Stomach smooth muscle (tissue), 2 donors: ENCODE results near the gene SH3RF1.

Experiments
- H3K27ac ChIP-seq: one replicate; pipeline ENCODE4 v1.7.0; 2013; ENCODE audit warnings: mild to moderate bottlenecking, low read length, inconsistent platforms
- H3K27me3 ChIP-seq, 2 donors: one replicate each; pipeline ENCODE4 v1.7.0; 2013; ENCODE audit warnings: low read length in 2 of 2; ENCODE audit not compliant: insufficient read depth in 2 of 2, control insufficient read depth in 1 of 2
- H3K36me3 ChIP-seq, 2 donors: one replicate each; pipeline ENCODE4 v1.7.0; 2013; ENCODE audit warnings: low read length in 2 of 2; ENCODE audit not compliant: control insufficient read depth in 2 of 2, insufficient read depth in 2 of 2
- H3K4me1 ChIP-seq: one replicate; pipeline ENCODE4 v1.7.0; 2013; ENCODE audit warnings: low read length; ENCODE audit not compliant: control insufficient read depth, insufficient read depth
- H3K4me3 ChIP-seq, 2 donors: one replicate each; pipeline ENCODE4 v1.7.0; 2013; ENCODE audit warnings: low read length in 2 of 2
- H3K9ac ChIP-seq, 2 donors: one replicate each; pipeline ENCODE4 v1.7.0; 2013; ENCODE audit warnings: low read length in 2 of 2, mild to moderate bottlenecking in 1 of 2
- H3K9me3 ChIP-seq, 2 donors: one replicate each; pipeline ENCODE4 v1.7.0; 2013; ENCODE audit warnings: low read length in 2 of 2; ENCODE audit not compliant: control insufficient read depth in 2 of 2
- donor health status: healthy.
- donor health status: Pancreatic carcinoma.

SH3RF1 gene

DNA sequence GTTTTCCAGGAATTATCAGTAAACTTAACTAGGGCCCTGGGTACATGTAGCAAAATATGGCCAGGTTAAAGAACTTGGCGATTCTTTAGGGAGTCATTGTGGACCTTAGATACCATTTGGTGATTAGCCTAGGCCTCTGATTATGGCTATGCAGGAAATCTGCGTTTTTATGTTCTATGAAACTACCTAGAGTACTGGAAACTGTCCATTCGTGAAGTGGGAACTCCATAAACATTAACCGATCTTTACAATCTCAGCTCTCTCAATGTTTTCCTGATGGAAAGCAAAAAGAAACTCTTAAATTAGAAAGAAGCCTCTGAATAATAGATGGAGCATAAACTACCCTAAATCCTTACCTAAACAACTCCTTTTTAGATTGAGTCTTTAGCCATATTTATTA, 121.9 kb downstream of the SH3RF1 start:
- no peak overlapping the region for H3K4me3 ChIP-seq
- no peaks in the 10 kb centered on the region for H3K27me3 ChIP-seq

DNA sequence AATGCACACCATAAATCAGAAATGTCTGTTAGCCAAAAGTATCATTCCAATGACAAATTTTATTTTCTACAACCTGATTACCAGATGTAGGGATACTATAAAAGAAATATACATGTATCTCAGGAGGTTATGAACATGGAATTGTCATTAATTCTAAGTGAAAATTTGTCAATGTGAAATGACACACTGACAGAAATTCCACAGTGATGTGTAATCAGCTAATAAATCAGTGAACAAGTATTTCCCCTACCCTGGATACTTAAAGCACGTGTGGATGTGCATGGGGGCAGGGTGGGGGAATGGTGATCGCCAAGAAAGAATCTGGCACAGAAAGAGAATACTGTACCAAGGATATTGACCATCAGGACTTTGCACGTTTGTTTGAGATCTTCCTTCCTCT, 123.6 kb downstream of the SH3RF1 start:
- H3K36me3 ChIP-seq, result no peaks in the 10 kb centered on the region
- H3K9me3 ChIP-seq, result no peaks in the 10 kb centered on the region
- H3K9ac ChIP-seq, result no peak overlapping the region
- no peak overlapping the region for H3K4me3 ChIP-seq
- no peaks in the 10 kb centered on the region for H3K27me3 ChIP-seq
- no peaks in the 10 kb centered on the region for H3K4me1 ChIP-seq
- no peak overlapping the region for H3K27ac ChIP-seq

More for the DNA sequence above, 121.9 kb downstream of the SH3RF1 start:
- Histone ChIP-seq H3K4me1 (no peaks in the 10 kb centered on the region), H3K9ac (no peak overlapping the region), H3K9me3 (no peaks in the 10 kb centered on the region), H3K36me3 (no peaks in the 10 kb centered on the region), H3K27ac (no peak overlapping the region)

DNA sequence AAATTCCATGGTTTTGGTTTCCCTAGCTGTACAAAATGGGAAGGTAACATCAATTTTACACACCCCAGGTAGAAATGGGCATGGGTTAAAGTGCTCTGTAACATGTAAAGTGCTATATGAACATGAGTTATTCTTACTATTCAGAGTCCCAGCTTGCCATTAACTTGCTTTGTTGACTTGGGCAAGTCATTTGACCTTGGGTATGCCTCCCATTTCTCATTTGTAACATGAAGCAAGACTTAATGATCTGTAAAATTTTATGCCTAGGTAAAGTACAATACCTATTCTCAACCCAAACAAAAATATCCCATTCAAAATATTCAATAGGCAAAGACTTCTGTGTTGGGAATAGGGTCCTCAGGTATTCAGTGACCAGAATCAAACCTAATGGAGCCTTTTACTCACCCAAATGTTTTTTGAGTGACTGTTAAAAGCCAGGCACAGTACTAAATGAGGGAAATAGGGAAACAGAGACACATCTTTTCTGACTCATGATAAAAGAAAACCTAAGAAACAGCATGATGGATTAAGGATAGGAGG, 126.6 kb downstream of the SH3RF1 start:
- no peak overlapping the region for H3K4me3 ChIP-seq
- no peaks in the 10 kb centered on the region for H3K36me3 ChIP-seq
- no peak overlapping the region for H3K27ac ChIP-seq
- no peak overlapping the region for H3K9ac ChIP-seq
- H3K27me3 ChIP-seq, result no peaks in the 10 kb centered on the region
- no peaks in the 10 kb centered on the region for H3K9me3 ChIP-seq
- no peaks in the 10 kb centered on the region for H3K4me1 ChIP-seq

DNA sequence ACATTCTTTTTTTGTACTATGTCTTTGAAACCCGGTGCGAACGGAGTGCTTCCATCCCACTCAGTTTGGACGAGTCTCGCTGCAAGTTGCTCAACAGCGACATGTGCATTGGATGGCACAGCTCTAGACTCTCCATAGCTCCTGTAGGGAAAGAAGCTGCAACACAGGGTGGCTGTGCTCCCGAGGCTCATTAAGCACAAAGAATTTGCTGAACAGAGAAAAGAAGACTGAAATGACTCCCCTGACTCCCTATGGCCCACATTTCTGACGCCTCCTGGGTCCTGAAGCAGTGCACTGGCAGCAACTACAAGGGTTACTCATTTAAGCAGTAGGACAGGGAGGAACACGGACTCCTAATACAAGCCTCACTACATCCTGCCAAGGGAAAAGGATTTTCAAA, 127.4 kb downstream of the SH3RF1 start:
- no peak overlapping the region for H3K4me3 ChIP-seq
- H3K27me3 ChIP-seq, result no peaks in the 10 kb centered on the region
- H3K27ac ChIP-seq, result no peak overlapping the region
- no peak overlapping the region for H3K9ac ChIP-seq
- no peaks in the 10 kb centered on the region for H3K9me3 ChIP-seq
- no peaks in the 10 kb centered on the region for H3K4me1 ChIP-seq
- no peaks in the 10 kb centered on the region for H3K36me3 ChIP-seq

DNA sequence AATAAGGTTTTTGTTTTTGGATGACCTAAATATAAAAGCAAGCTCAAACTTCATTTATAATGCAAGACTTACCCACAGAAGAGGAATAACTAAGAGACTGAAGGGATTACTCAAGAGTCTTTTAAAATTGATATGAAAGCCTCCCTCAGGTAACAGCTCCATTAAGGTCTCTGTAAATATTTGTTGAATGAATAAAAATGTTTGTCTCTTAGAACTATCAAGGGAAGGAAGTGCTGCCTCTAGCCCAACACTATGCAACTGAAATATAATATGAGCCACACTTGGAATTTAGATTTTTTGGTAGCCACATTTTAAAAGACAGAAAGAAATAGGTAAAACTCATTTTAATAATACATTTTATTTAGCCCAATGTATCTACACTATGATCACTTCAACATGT, 127.8 kb downstream of the SH3RF1 start:
- Histone ChIP-seq H3K36me3 (no peaks in the 10 kb centered on the region), H3K27ac (no peak overlapping the region), H3K4me1 (no peaks in the 10 kb centered on the region), H3K27me3 (no peaks in the 10 kb centered on the region), H3K9me3 (no peaks in the 10 kb centered on the region), H3K9ac (no peak overlapping the region), H3K4me3 (no peak overlapping the region)

DNA sequence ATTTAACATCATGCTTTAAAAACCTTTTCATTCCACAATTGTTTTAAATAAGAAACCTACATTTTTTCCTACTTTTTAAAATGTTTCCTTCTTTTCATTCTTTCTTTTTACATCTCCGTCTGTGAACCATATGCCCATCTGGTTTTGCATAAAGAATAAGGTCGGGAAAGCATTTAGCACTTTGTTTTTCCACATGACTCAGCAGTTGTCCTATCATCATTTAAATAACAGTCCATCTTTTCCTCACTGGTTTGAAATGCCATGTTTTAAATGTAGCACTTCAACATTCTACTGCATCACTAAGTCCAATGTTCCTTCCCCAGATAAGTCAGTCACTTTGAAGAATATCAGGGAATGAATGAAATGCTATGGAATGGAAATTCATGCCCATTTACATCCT, 128.4 kb downstream of the SH3RF1 start:
- Histone ChIP-seq H3K4me1 (no peaks in the 10 kb centered on the region), H3K27ac (no peak overlapping the region), H3K36me3 (no peaks in the 10 kb centered on the region), H3K9me3 (no peaks in the 10 kb centered on the region), H3K4me3 (no peak overlapping the region), H3K27me3 (no peaks in the 10 kb centered on the region), H3K9ac (no peak overlapping the region)

DNA sequence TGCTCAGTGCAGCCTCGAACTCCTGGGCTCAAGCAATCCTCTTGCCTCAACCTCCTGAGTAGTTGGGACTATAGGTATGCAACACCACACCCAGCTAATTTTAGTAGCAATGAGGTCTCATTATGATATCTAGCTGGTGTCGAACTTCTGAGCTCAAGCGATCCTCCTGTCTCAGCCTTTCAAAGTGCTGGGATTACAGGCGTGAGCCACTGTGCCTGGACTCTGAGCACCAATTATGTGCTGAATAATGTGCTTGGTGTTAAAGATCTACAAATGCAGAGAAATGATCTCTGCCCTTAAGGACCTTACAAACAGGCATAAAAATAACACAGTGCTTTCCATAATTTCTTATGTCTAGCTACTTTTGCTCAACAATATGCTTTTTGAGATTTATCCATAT, 131.7 kb downstream of the SH3RF1 start:
- Histone ChIP-seq H3K36me3 (peaks cover 0 to 3% of the 10 kb centered on the region in 2 donors), H3K4me1 (peaks cover 6% of the 10 kb centered on the region), H3K4me3 (no peak overlapping the region), H3K27me3 (no peaks in the 10 kb centered on the region), H3K27ac (no peak overlapping the region), H3K9ac (no peak overlapping the region), H3K9me3 (no peaks in the 10 kb centered on the region)

DNA sequence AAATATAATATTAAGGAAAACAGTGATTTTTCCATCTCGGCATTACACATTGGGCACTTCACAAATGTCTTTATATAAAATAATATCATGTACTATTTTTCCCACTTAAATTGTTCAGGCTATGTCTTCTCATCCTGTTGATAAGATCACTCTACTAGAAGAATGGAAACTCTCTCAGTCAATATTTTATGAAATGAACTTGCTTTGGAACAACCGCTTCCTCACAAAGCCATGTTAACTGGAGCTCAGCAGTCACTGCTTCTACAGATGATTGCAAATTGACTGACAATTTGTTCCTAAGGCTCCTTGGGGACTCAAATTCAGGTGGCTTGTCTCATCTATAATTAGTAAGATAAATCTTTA, 133.2 kb downstream of the SH3RF1 start:
- H3K9ac ChIP-seq, result no peak overlapping the region
- H3K4me1 ChIP-seq, result peaks cover 6% of the 10 kb centered on the region
- H3K27me3 ChIP-seq, result no peaks in the 10 kb centered on the region
- H3K36me3 ChIP-seq, result peaks cover 0 to 3% of the 10 kb centered on the region in 2 donors
- H3K9me3 ChIP-seq, result no peaks in the 10 kb centered on the region
- no peak overlapping the region for H3K4me3 ChIP-seq
- H3K27ac ChIP-seq, result no peak overlapping the region

DNA sequence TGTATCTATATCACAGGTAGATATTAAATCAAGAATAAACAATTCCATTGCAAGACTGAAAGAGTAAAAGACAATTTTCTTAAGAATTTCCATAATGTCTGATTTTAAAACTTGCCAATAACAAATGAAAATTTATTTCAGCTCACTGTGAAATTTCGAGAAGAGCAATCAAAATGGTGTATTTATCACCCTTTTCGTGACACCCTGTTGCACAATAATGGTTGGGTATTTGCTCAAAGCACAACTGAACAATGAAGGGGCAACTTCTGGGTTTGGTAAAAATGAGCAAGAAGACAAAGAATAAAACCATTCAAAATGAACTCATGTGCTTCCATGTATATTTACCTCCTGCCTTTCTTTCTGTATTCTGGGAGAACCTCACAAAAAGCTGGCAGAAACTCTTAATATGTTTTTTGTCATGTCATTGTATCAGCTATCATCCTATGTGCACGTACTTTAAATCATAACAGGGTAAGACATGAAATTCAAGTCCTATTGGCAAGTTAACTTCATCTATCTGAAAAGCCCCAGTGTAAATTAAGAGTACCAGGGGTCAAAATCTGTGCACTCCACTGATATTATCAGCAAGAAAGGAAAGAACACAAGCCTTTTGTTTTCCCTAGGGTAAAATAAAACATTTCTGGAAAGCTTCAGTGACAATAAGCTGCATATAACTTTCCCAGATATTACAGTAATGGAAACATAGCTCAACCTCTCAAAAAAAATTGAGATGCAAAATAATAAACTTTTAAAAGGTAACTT, 133.8 kb downstream of the SH3RF1 start:
- Histone ChIP-seq H3K9me3 (no peaks in the 10 kb centered on the region), H3K9ac (no peak overlapping the region), H3K4me1 (peaks cover 6% of the 10 kb centered on the region), H3K4me3 (no peak overlapping the region), H3K27me3 (no peaks in the 10 kb centered on the region), H3K27ac (no peak overlapping the region), H3K36me3 (peaks cover 0 to 3% of the 10 kb centered on the region in 2 donors)

DNA sequence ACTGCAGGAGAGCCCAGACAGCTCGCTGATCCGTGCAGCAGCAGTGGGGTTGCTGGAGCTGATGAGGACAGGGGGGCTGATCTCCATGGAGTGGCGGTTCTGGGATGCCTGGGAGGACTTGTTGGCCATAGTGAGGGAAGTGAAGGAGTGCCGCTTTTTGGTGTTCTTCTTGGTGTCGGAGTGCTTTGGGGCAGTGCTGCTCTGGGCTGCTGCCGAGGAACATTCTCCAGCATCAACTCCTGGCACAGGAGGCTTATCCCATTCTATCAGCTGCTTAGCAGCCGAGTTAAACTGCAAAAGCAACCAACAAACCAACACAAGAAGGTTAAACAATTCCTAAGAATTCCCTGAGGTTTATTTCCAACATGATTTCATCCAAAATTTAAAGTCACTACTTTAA, 134.4 kb downstream of the SH3RF1 start:
- H3K4me3 ChIP-seq, result no peak overlapping the region
- H3K36me3 ChIP-seq, result peaks cover 0 to 3% of the 10 kb centered on the region in 2 donors
- no peaks in the 10 kb centered on the region for H3K9me3 ChIP-seq
- no peaks in the 10 kb centered on the region for H3K27me3 ChIP-seq
- H3K9ac ChIP-seq, result no peak overlapping the region
- no peak overlapping the region for H3K27ac ChIP-seq
- H3K4me1 ChIP-seq, result peaks cover 6% of the 10 kb centered on the region

DNA sequence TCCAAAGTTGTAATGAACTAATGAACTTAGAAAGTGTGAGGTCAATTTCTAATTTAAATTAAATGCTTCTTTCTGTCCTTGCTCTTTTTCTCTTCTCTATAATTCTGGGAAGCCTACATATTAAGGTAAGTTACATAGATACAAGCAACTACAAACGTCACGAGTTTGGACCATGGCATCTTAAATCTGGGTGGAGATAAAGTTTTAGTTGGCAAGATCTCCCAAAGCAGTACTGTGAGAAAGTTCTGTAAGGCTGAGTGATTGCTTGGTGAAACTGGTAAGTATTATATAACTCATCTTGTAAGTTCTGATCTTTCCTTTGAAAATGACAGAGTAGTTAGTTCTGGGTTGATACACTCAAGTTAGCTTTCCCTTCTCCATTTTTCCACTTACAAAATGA, 135.0 kb downstream of the SH3RF1 start:
- Histone ChIP-seq H3K4me1 (peaks cover 6% of the 10 kb centered on the region), H3K27ac (no peak overlapping the region), H3K9ac (no peak overlapping the region), H3K27me3 (no peaks in the 10 kb centered on the region), H3K4me3 (no peak overlapping the region), H3K36me3 (peaks cover 0 to 3% of the 10 kb centered on the region in 2 donors), H3K9me3 (no peaks in the 10 kb centered on the region)
